ENCODE data around the gene TRIM17.

DNA sequence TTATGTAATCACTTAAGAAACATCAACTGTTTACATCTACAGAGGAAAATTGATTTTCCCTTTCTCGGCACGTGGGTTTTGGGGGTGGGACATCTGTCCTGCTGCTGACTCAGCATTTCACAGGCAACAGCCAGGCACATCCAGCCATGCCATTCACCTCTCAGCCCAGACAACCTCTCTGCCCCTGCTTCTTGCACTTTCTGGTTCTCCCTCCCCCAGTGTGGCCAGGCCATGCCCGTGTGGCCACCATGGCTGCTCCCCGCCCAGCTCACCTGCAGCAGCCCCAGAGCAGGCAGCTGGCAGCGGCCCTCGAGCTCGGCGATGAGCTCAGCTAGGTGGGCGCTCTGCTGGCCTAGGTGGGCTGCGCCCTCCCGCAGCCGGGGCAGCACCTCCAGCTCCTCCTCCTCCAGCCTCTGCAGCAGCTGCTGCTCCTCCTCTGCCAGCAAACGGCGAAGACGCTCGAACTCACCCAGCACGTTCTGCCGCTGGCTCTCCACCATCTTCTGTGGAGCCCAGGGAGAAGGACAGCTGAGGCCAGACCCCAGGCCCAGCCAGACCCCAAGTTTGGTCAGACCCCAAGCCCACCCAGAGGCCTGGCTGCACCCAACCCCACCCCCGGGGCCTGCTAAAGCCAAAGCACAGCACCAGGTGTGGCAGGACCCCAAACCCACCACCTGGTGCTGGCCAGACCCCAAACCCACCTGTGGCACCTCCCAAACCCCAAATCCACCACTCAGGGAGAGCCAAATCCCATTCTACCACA, 15.8 kb downstream of the TRIM17 start:
- TF ChIP-seq, protein P1, sequence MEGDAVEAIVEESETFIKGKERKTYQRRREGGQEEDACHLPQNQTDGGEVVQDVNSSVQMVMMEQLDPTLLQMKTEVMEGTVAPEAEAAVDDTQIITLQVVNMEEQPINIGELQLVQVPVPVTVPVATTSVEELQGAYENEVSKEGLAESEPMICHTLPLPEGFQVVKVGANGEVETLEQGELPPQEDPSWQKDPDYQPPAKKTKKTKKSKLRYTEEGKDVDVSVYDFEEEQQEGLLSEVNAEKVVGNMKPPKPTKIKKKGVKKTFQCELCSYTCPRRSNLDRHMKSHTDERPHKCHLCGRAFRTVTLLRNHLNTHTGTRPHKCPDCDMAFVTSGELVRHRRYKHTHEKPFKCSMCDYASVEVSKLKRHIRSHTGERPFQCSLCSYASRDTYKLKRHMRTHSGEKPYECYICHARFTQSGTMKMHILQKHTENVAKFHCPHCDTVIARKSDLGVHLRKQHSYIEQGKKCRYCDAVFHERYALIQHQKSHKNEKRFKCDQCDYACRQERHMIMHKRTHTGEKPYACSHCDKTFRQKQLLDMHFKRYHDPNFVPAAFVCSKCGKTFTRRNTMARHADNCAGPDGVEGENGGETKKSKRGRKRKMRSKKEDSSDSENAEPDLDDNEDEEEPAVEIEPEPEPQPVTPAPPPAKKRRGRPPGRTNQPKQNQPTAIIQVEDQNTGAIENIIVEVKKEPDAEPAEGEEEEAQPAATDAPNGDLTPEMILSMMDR (conservative IDR thresholded peaks at IDR 0.05; ENCODE audit: low read depth in 2 of 2) = no peak
- TF ChIP-seq EZH2phosphoT487 (IDR thresholded peaks at IDR 0.05; ENCODE audit: unreplicated experiment) = no peak
- no peak for TF ChIP-seq POLR2AphosphoS5 (IDR thresholded peaks at IDR 0.05; ENCODE audit: low read depth)
- no peak for TF ChIP-seq EZH2 (IDR thresholded peaks at IDR 0.05; ENCODE audit: low read depth, unreplicated experiment)
- TF ChIP-seq CREB1 (CRISPR knock-in tag; IDR thresholded peaks at IDR 0.05; ENCODE audit: low read depth) = no peak
- no peak for TF ChIP-seq ZNF331 (CRISPR knock-in tag; IDR thresholded peaks at IDR 0.05; ENCODE audit: low read depth)
- TF ChIP-seq, protein P2, sequence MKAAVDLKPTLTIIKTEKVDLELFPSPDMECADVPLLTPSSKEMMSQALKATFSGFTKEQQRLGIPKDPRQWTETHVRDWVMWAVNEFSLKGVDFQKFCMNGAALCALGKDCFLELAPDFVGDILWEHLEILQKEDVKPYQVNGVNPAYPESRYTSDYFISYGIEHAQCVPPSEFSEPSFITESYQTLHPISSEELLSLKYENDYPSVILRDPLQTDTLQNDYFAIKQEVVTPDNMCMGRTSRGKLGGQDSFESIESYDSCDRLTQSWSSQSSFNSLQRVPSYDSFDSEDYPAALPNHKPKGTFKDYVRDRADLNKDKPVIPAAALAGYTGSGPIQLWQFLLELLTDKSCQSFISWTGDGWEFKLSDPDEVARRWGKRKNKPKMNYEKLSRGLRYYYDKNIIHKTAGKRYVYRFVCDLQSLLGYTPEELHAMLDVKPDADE (IDR thresholded peaks at IDR 0.05) = no peak
- TF ChIP-seq, protein P3, sequence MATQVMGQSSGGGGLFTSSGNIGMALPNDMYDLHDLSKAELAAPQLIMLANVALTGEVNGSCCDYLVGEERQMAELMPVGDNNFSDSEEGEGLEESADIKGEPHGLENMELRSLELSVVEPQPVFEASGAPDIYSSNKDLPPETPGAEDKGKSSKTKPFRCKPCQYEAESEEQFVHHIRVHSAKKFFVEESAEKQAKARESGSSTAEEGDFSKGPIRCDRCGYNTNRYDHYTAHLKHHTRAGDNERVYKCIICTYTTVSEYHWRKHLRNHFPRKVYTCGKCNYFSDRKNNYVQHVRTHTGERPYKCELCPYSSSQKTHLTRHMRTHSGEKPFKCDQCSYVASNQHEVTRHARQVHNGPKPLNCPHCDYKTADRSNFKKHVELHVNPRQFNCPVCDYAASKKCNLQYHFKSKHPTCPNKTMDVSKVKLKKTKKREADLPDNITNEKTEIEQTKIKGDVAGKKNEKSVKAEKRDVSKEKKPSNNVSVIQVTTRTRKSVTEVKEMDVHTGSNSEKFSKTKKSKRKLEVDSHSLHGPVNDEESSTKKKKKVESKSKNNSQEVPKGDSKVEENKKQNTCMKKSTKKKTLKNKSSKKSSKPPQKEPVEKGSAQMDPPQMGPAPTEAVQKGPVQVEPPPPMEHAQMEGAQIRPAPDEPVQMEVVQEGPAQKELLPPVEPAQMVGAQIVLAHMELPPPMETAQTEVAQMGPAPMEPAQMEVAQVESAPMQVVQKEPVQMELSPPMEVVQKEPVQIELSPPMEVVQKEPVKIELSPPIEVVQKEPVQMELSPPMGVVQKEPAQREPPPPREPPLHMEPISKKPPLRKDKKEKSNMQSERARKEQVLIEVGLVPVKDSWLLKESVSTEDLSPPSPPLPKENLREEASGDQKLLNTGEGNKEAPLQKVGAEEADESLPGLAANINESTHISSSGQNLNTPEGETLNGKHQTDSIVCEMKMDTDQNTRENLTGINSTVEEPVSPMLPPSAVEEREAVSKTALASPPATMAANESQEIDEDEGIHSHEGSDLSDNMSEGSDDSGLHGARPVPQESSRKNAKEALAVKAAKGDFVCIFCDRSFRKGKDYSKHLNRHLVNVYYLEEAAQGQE (IDR thresholded peaks at IDR 0.05; ENCODE audit: unreplicated experiment) = no peak
